Activated naive CD4-positive, alpha-beta T cell treated with anti-CD3 and anti-CD28 coated beads, Interleukin-2, amount 50 U/mL, for 24 hours (primary cell): ENCODE data around the gene TEDC1.

Experiments used
- H3K27ac Mint-ChIP-seq: one replicate; pipeline ENCODE4 v1.8.0; 2021; ENCODE audit warnings: mild to moderate bottlenecking, mixed read lengths
- H3K27me3 Mint-ChIP-seq: one replicate; pipeline ENCODE4 v1.8.0; 2021; ENCODE audit warnings: mixed read lengths
- H3K36me3 Mint-ChIP-seq: one replicate; pipeline ENCODE4 v1.8.0; 2021; ENCODE audit warnings: mixed read lengths
- H3K4me1 Mint-ChIP-seq: one replicate; pipeline ENCODE4 v1.8.0; 2021; ENCODE audit warnings: mixed read lengths
- H3K4me3 Mint-ChIP-seq: one replicate; pipeline ENCODE4 v1.8.0; 2021; ENCODE audit warnings: mild to moderate bottlenecking, mixed read lengths
- H3K9me3 Mint-ChIP-seq: one replicate; pipeline ENCODE4 v1.8.0; 2021; ENCODE audit warnings: mixed read lengths

Gene TEDC1

GRCh38 chr14:105490572-105491365, at the start of gene TEDC1:
TSS of gene TEDC1 (plus strand) at chr14:105491246. CDS start at chr14:105491376, 130 bp downstream.
- no peaks in the 10 kb centered on the region for H3K36me3 Mint-ChIP-seq
- no peaks in the 10 kb centered on the region for H3K27me3 Mint-ChIP-seq
- peak within 1 kb of the TSS; percentile 89 for H3K27ac Mint-ChIP-seq
- H3K4me1 Mint-ChIP-seq: peaks cover 29% of the 10 kb centered on the region
- H3K4me3 Mint-ChIP-seq: peak within 1 kb of the TSS; percentile 90
- H3K9me3 Mint-ChIP-seq: no peaks in the 10 kb centered on the region

DNA sequence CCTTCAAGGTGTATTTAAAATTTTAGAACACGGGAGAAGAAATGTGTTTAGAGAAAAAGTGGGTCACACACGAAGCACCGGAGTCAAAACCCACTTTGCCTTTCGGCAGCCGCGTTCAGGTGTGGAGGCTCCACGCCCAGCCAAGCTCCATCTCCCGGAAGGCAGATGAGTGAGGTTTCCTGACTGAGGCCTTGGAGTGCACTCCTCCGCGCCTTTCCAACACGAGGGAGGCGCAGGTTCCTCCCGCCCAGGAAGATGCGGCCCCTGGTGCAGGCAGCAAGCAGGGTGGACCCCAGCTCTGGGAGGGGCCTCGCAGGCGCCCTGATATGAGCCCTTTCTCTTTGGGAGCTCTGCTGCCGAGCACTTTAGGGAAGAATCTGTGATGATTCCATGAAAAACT, 48.9 kb upstream of the TEDC1 start:
- Mint-ChIP-seq H3K27me3 (no peaks in the 10 kb centered on the region), H3K4me1 (no peaks in the 10 kb centered on the region), H3K27ac (no peak overlapping the region)

GRCh38 chr14:105442834-105443233, 48.2 kb upstream of the TEDC1 start:
- peaks cover 2% of the 10 kb centered on the region for H3K36me3 Mint-ChIP-seq
- no peaks in the 10 kb centered on the region for H3K4me1 Mint-ChIP-seq
- no peaks in the 10 kb centered on the region for H3K9me3 Mint-ChIP-seq
- no peak overlapping the region for H3K4me3 Mint-ChIP-seq
- H3K27ac Mint-ChIP-seq: no peak overlapping the region
- no peaks in the 10 kb centered on the region for H3K27me3 Mint-ChIP-seq

More for the DNA sequence above, 48.9 kb upstream of the TEDC1 start:
- Mint-ChIP-seq H3K36me3 (peaks cover 2% of the 10 kb centered on the region), H3K9me3 (no peaks in the 10 kb centered on the region), H3K4me3 (no peak overlapping the region)

DNA sequence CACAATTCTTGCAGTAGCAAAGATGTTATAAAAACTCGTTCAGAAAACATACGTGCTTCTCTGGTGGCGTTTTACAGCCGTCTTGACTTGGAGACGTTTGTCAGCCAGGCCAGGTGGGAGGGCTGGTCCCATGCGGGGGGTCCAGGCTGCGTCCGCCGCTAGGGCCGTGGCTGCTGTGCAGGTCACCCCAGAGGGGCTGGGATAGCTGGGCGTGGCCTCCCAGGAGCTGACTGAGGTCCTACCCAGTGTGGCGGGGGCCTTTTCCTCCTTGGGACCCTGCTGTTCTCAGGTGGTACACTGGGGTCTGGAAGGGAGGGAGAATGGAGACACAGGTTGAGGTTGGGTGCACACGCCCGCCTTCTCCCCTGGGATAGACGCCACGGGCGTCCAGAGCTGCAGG, 46.2 kb upstream of the TEDC1 start:
- Mint-ChIP-seq H3K36me3 (peaks cover 2% of the 10 kb centered on the region), H3K9me3 (no peaks in the 10 kb centered on the region), H3K4me3 (no peak overlapping the region), H3K27ac (no peak overlapping the region), H3K4me1 (no peaks in the 10 kb centered on the region), H3K27me3 (no peaks in the 10 kb centered on the region)

GRCh38 chr14:105445290-105445689, 45.8 kb upstream of the TEDC1 start:
- H3K9me3 Mint-ChIP-seq: no peaks in the 10 kb centered on the region
- H3K36me3 Mint-ChIP-seq: peaks cover 2% of the 10 kb centered on the region
- no peak overlapping the region for H3K27ac Mint-ChIP-seq
- H3K27me3 Mint-ChIP-seq: no peaks in the 10 kb centered on the region
- no peaks in the 10 kb centered on the region for H3K4me1 Mint-ChIP-seq
- no peak overlapping the region for H3K4me3 Mint-ChIP-seq

- Mint-ChIP-seq H3K27ac (peak overlapping the region; percentile 23), H3K4me1 (no peaks in the 10 kb centered on the region)
These were observed 44.9 kb upstream of the TEDC1 start for GRCh38 chr14:105445901-105446845.

DNA sequence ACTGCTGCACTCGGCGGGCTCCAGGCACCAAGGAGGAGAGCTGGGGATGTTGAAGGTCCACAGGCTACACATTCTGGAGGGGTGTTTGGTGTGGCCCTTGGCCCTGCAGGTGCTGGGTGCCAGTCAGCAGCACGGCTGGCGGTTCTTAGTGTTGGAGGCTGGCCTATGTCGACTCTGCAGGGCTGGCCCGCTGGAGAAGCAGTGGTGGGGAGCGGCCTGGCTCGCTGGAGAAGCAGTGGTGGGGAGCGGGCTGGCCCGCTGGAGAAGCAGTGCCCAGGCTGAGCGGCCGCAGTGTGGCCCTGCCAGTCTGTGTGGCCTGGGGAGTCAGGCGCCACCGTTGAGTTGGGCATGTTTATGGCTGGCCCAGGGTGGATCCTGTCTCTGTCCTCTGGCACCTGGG, 44.1 kb upstream of the TEDC1 start:
- no peaks in the 10 kb centered on the region for H3K27me3 Mint-ChIP-seq

More at GRCh38 chr14:105445901-105446845, 44.9 kb upstream of the TEDC1 start:
- Mint-ChIP-seq H3K9me3 (no peaks in the 10 kb centered on the region), H3K27me3 (no peaks in the 10 kb centered on the region), H3K36me3 (peaks cover 2% of the 10 kb centered on the region), H3K4me3 (no peak overlapping the region)

DNA sequence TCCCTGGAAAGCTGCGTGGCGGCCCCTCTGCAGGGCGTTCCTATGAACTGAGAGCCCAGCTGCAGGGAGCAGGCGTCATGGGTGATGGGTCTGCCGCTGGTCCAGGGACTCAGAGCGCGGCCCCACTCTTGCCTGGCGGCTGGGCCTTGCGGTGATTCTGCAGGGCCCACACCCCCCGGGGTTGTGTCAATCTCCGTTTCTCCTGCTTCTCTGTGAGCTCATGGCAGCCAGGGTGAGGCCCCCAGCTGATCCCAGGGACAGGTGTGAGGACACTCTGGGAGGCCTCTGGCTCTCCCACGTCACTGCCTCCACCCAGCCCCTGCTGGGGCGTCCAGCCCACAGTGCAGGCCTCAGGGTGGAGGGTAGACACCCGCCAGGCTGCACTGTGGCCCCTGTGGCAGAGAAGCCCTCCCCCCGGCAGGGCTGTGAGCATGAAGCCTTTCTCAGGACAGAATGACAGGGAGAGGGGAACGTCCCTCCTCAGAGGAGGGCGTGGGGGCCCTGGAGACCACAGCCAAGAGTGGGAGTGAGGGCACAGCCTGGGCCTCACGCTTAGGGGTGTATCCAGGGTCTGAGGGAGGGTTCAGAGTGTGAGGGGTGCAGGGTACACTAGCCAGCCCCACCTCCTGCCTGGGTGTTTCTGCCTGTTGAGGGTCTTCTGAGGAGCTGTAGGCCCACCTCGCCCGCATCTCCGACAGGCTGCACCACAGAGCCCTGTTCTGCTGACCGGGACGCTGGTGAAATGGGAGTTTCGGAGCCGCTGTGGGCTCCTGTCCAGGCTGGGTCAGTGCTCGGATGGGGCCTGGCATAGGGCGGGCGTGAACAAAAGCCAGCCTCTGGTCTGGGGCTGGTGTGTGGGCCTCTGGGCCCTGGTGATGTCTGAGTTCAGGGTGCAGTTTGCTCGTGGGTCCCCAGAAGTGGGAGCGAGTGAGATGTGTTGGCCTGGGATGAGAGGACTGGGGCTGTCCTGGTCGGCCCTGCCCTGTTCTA, 43.1 kb upstream of the TEDC1 start:
- Mint-ChIP-seq H3K27ac (no peak overlapping the region), H3K27me3 (no peaks in the 10 kb centered on the region), H3K36me3 (peaks cover 2% of the 10 kb centered on the region), H3K4me1 (no peaks in the 10 kb centered on the region), H3K4me3 (no peak overlapping the region), H3K9me3 (no peaks in the 10 kb centered on the region)

More for the DNA sequence above, 44.1 kb upstream of the TEDC1 start:
- H3K4me1 Mint-ChIP-seq: no peaks in the 10 kb centered on the region
- H3K36me3 Mint-ChIP-seq: no peaks in the 10 kb centered on the region
- no peak overlapping the region for H3K27ac Mint-ChIP-seq
- no peaks in the 10 kb centered on the region for H3K9me3 Mint-ChIP-seq
- no peak overlapping the region for H3K4me3 Mint-ChIP-seq

- H3K4me1 Mint-ChIP-seq: no peaks in the 10 kb centered on the region
- no peaks in the 10 kb centered on the region for H3K9me3 Mint-ChIP-seq
- H3K36me3 Mint-ChIP-seq: peaks cover 2% of the 10 kb centered on the region
- no peak overlapping the region for H3K27ac Mint-ChIP-seq
- no peak overlapping the region for H3K4me3 Mint-ChIP-seq
- H3K27me3 Mint-ChIP-seq: no peaks in the 10 kb centered on the region
These were observed 42.3 kb upstream of the TEDC1 start for GRCh38 chr14:105448706-105449111.

- Mint-ChIP-seq H3K9me3 (no peaks in the 10 kb centered on the region), H3K4me1 (no peaks in the 10 kb centered on the region), H3K27ac (no peak overlapping the region), H3K36me3 (peaks cover 2% of the 10 kb centered on the region), H3K27me3 (no peaks in the 10 kb centered on the region), H3K4me3 (no peak overlapping the region)
These were observed 41.5 kb upstream of the TEDC1 start for GRCh38 chr14:105449276-105450122.

DNA sequence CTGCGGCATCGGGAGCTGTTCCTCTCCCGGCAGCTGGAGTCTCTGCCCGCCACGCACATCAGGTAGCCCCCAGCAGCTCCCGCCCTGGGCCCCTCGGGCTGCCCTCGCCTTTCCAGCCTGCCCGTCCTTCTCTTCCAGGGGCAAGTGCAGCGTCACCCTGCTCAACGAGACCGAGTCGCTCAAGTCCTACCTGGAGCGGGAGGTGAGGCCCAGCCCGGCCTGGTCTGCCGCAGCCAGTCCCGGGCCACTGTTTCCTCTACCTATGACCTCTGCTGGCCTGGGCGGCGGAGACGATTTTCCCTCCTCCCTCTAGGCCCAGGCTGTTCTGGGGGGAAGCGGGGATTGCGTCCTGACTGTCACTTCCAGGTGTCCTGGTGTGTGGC, 40.9 kb upstream of the TEDC1 start:
- no peak overlapping the region for H3K27ac Mint-ChIP-seq
- no peaks in the 10 kb centered on the region for H3K4me1 Mint-ChIP-seq
- no peak overlapping the region for H3K4me3 Mint-ChIP-seq
- no peaks in the 10 kb centered on the region for H3K9me3 Mint-ChIP-seq
- peaks cover 2% of the 10 kb centered on the region for H3K36me3 Mint-ChIP-seq
- H3K27me3 Mint-ChIP-seq: no peaks in the 10 kb centered on the region

GRCh38 chr14:105450864-105451720, 40.0 kb upstream of the TEDC1 start:
- H3K9me3 Mint-ChIP-seq: no peaks in the 10 kb centered on the region
- H3K27ac Mint-ChIP-seq: no peak overlapping the region
- peaks cover 5% of the 10 kb centered on the region for H3K36me3 Mint-ChIP-seq
- no peak overlapping the region for H3K4me3 Mint-ChIP-seq
- H3K27me3 Mint-ChIP-seq: no peaks in the 10 kb centered on the region
- no peaks in the 10 kb centered on the region for H3K4me1 Mint-ChIP-seq

DNA sequence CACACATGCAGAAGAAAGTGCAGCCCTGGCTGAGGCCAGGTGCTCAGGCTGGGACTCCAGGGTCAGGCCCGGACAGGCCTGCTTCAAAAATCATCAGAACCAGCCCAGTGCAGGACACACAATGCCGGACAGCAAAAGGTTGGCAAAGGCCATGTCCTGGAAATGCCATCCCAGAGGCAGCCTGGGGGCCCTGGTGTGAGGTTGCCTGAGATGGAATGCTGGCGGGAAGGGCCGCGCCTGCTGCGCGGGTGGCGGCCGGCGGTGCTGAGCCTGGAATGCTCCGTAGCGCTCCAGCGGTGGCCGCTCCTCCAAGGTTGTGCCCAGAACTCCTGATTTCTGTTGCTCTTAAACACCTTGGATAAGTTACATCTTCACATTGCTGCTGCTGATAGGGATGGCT, 38.1 kb upstream of the TEDC1 start:
- H3K36me3 Mint-ChIP-seq: peaks cover 5% of the 10 kb centered on the region
- H3K4me1 Mint-ChIP-seq: no peaks in the 10 kb centered on the region
- no peaks in the 10 kb centered on the region for H3K9me3 Mint-ChIP-seq
- no peaks in the 10 kb centered on the region for H3K27me3 Mint-ChIP-seq
- no peak overlapping the region for H3K27ac Mint-ChIP-seq
- H3K4me3 Mint-ChIP-seq: no peak overlapping the region

DNA sequence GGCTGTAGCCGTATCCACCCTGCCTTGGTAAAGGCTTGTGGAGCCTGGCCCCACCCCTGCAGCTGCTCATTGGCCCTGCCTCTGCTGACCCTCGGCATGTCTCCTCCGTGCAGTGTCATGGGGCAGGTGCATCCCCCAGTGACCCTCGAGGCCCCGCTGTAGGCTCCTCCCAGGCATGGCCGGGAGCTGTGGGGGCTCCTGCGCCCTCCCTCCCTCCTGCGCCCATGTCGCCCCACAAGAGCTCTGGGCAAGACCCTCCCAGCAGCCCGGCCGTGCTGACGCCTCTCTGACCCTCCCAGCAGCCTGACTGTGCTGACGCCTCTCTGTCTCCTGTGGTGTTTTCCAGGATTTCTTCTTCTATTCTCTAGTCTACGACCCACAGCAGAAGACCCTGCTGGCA, 37.2 kb upstream of the TEDC1 start:
- Mint-ChIP-seq H3K4me1 (no peaks in the 10 kb centered on the region), H3K9me3 (no peaks in the 10 kb centered on the region), H3K36me3 (peaks cover 5% of the 10 kb centered on the region), H3K4me3 (no peak overlapping the region), H3K27me3 (no peaks in the 10 kb centered on the region), H3K27ac (no peak overlapping the region)
